ENCODE data around the gene LMF1. TPM values are rescaled to one million over a fixed set of nuclear protein-coding genes. Genes with fewer than 3 reads are reported as not detected.

The LMF1 gene
- total RNA-seq, 6 experiments from 2014 or later, result 10.9 to 20.0 (median 13.8) TPM

- Histone ChIP-seq H3K4me3 (no peak overlapping the region), H3K27me3 (no peaks in the 10 kb centered on the region), H3K27ac (no peak overlapping the region), H3K9me3 (no peaks in the 10 kb centered on the region), H3K36me3 (no peaks in the 10 kb centered on the region), H3K4me1 (no peaks in the 10 kb centered on the region)
- TF ChIP-seq CTCF (IDR thresholded peaks at IDR 0.05) (no peak), POLR2A (IDR thresholded peaks at IDR 0.05) (no peak)
- DNase-seq (no peak), ATAC-seq (no peak)
- WGBS (ENCODE audit: insufficient coverage, low coverage, low lambda C conversion rate, missing lambda C conversion rate), result no CpG with 5 or more reads among the region's 11 CpGs
- intact Hi-C loops (cut with DNase I), result no loop called here
Measured at GRCh38 chr16:999677-1000076, 28.9 kb upstream of the LMF1 start.

- no peaks in the 10 kb centered on the region for H3K27me3 ChIP-seq
- 43% methylated on average over 5 of the region's 11 CpGs for WGBS (ENCODE audit: insufficient coverage, low coverage, low lambda C conversion rate, missing lambda C conversion rate)
- no peaks in the 10 kb centered on the region for H3K9me3 ChIP-seq
- DNase-seq (no peak), ATAC-seq (no peak)
- no peaks in the 10 kb centered on the region for H3K4me1 ChIP-seq
- no peak overlapping the region for H3K4me3 ChIP-seq
- no peaks in the 10 kb centered on the region for H3K36me3 ChIP-seq
- no peak overlapping the region for H3K27ac ChIP-seq
- TF ChIP-seq POLR2A (IDR thresholded peaks at IDR 0.05) (no peak), CTCF (IDR thresholded peaks at IDR 0.05) (no peak)
- intact Hi-C loops (cut with DNase I), result no loop called here
Measured at GRCh38 chr16:998615-999014, 27.8 kb upstream of the LMF1 start.

GRCh38 chr16:998211-998610 lies 27.4 kb upstream of the LMF1 start:
- H3K4me3 ChIP-seq, result no peak overlapping the region
- 80% methylated on average over 4 of the region's 11 CpGs for WGBS (ENCODE audit: insufficient coverage, low coverage, low lambda C conversion rate, missing lambda C conversion rate)
- DNase-seq, result no peak
- H3K27me3 ChIP-seq, result no peaks in the 10 kb centered on the region
- H3K36me3 ChIP-seq, result no peaks in the 10 kb centered on the region
- intact Hi-C loops (cut with DNase I), result no loop called here
- H3K27ac ChIP-seq, result no peak overlapping the region
- H3K4me1 ChIP-seq, result no peaks in the 10 kb centered on the region
- no peaks in the 10 kb centered on the region for H3K9me3 ChIP-seq
- TF ChIP-seq POLR2A (IDR thresholded peaks at IDR 0.05) (no peak), CTCF (IDR thresholded peaks at IDR 0.05) (no peak)
- no peak for ATAC-seq

GRCh38 chr16:997440-998051 lies 26.8 kb upstream of the LMF1 start:
- Histone ChIP-seq H3K4me3 (no peak overlapping the region), H3K27me3 (no peaks in the 10 kb centered on the region), H3K9me3 (no peaks in the 10 kb centered on the region), H3K4me1 (no peaks in the 10 kb centered on the region), H3K36me3 (no peaks in the 10 kb centered on the region), H3K27ac (no peak overlapping the region)
- intact Hi-C loops (cut with DNase I), result no loop called here
- DNase-seq, result no peak
- TF ChIP-seq POLR2A (IDR thresholded peaks at IDR 0.05), result no peak
- TF ChIP-seq CTCF (IDR thresholded peaks at IDR 0.05), result no peak
- peak; percentile 18 to 35 (median 24) for ATAC-seq
- no CpG with 5 or more reads among the region's 39 CpGs for WGBS (ENCODE audit: insufficient coverage, low coverage, low lambda C conversion rate, missing lambda C conversion rate)

- TF ChIP-seq CTCF (IDR thresholded peaks at IDR 0.05) (no peak), POLR2A (IDR thresholded peaks at IDR 0.05) (no peak)
- Histone ChIP-seq H3K4me1 (no peaks in the 10 kb centered on the region), H3K4me3 (no peak overlapping the region), H3K9me3 (no peaks in the 10 kb centered on the region), H3K36me3 (no peaks in the 10 kb centered on the region), H3K27me3 (no peaks in the 10 kb centered on the region), H3K27ac (no peak overlapping the region)
- DNase-seq (no peak), ATAC-seq (no peak)
- WGBS (ENCODE audit: insufficient coverage, low coverage, low lambda C conversion rate, missing lambda C conversion rate), result 16% methylated on average over 3 of the region's 6 CpGs
- intact Hi-C loops (cut with DNase I), result no loop called here
Measured at GRCh38 chr16:996681-997080, 25.9 kb upstream of the LMF1 start.
